ENCODE data around the gene TPRG1. TPM values are rescaled to one million over a fixed set of nuclear protein-coding genes. Genes with fewer than 3 reads are reported as not detected.

The TPRG1 gene
- total and polyA plus RNA-seq, 9 of the 15 experiments (the other 6 are each of a cell fraction or from before 2014, with no cell fraction given): 0.01 TPM; not detected in 8

DNA sequence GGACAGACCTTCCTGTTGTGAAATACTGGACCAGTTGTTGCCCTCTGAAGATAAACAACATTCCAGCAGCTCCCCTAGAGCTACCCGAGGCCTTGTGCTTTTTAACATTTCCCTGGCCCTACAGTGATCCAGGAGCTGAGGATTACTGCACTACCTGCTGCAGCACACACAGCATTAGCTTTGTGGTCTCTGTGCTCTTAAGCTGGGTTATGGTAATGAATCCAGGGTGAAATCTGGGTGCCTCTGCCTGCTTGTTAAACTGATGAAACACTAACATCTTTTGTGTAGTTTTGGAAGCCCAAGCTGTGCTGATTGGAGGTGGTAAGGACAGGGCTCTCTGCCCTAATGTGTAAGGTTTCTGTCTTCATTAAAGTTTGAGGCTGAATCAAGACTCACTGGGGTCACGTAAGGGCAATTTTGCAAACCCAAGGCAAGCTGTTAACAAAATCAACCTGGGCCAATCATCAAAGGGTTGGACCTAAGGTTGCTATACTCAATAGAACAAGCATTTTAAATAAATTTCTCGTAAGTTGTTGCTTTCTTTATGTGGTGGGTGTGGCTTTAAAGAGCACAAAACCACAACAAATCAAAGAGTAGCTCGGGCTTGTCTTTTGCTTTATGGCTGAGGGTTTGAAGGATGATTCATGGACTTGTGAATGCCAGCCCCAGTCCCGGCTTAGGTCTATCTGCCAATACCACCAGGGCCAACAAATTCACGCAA is 183.9 kb downstream of the TPRG1 start:
- H4K20me1 ChIP-seq (replicated peaks; ENCODE audit: control insufficient read depth, insufficient read depth, low read length): no peaks in the 10 kb centered on the region
- intact Hi-C loops (cut with micrococcal nuclease) (no loop called here), in situ Hi-C loops (cut with MboI) (no loop called here)
- no peak overlapping the region for H3K9ac ChIP-seq (ENCODE audit: insufficient read depth in 1 of 2, low read depth in 2 of 2, low read length in 2 of 2)
- no peaks in the 10 kb centered on the region for H3K9me3 ChIP-seq (replicated peaks; ENCODE audit: control insufficient read depth, insufficient read depth, low read depth, low read length)
- H3K27me3 ChIP-seq (ENCODE audit: control insufficient read depth in 2 of 2, insufficient read depth in 2 of 2, low read length in 2 of 2): no peaks in the 10 kb centered on the region
- no peaks in the 10 kb centered on the region for H3K36me3 ChIP-seq (ENCODE audit: control insufficient read depth, insufficient read depth, low read length)
- 2% methylated on average over 5 of the region's 6 CpGs for WGBS (ENCODE audit: insufficient coverage, low coverage, missing lambda C conversion rate)
- ChIA-PET CTCF (ENCODE audit: low intra/inter-chr PET ratio) (no interaction called here), POLR2A (interaction anchor here (0.7 kb wide), 1 partner anchor 17 kb away, joined by 3 read pairs; no protein-coding TSS in a partner anchor)
- H3K4me2 ChIP-seq (ENCODE audit: insufficient read depth, low read length): no peak overlapping the region
- FAIRE-seq (no peak), DNase-seq (ENCODE audit: extremely low read depth in 1 of 4, low spot score in 3 of 4) (no peak), ATAC-seq (no peak)
- H2AFZ ChIP-seq (ENCODE audit: low read depth, low read length): no peak overlapping the region
- no peaks in the 10 kb centered on the region for H3K4me1 ChIP-seq (replicated peaks in 1 of 2; ENCODE audit: control insufficient read depth in 2 of 2, insufficient read depth in 2 of 2, low read length in 2 of 2)
- BruUV-seq (replicated peaks): no TSS peak
- no peak overlapping the region for H3K4me3 ChIP-seq
- no peaks in the 10 kb centered on the region for H3K9me1 ChIP-seq (ENCODE audit: control insufficient read depth, insufficient read depth, low read length)
- no peaks in the 10 kb centered on the region for H3K79me2 ChIP-seq (ENCODE audit: control insufficient read depth, insufficient read depth, low read length)
- H3K27ac ChIP-seq (ENCODE audit: extremely low read depth, low read depth, low read length): no peak overlapping the region
- TF ChIP-seq SRSF9 (IDR thresholded peaks at IDR 0.05; ENCODE audit: borderline replicate concordance, low read depth, low read length) (no peak), MEF2A (IDR thresholded peaks at IDR 0.05; ENCODE audit: control insufficient read depth, low read depth, low read length) (no peak), CREB3L1 (IDR thresholded peaks at IDR 0.05; ENCODE audit: borderline replicate concordance, low read depth) (no peak), ATF6 (CRISPR knock-in tag; IDR thresholded peaks at IDR 0.05) (no peak), TCF7L2 (IDR thresholded peaks at IDR 0.05; ENCODE audit: low read depth, low read length) (no peak), RBM22 (IDR thresholded peaks at IDR 0.05; ENCODE audit: low read depth, low read length, poor library complexity, severe bottlenecking) (no peak), NR2F6 (CRISPR knock-in tag; IDR thresholded peaks at IDR 0.05) (no peak), E2F5 (CRISPR knock-in tag; IDR thresholded peaks at IDR 0.05) (no peak), USF2 (CRISPR knock-in tag; IDR thresholded peaks at IDR 0.05) (no peak), CBX8 (IDR thresholded peaks at IDR 0.05; ENCODE audit: borderline replicate concordance, extremely low read depth, low read depth, low read length, poor library complexity, severe bottlenecking) (no peak), RBM15 (IDR thresholded peaks at IDR 0.05; ENCODE audit: insufficient read depth, low read length) (no peak), POLR2AphosphoS5 (IDR thresholded peaks at IDR 0.05; ENCODE audit: control insufficient read depth, insufficient read depth, low read depth, low read length) (no peak)
- TF ChIP-seq, protein P1, sequence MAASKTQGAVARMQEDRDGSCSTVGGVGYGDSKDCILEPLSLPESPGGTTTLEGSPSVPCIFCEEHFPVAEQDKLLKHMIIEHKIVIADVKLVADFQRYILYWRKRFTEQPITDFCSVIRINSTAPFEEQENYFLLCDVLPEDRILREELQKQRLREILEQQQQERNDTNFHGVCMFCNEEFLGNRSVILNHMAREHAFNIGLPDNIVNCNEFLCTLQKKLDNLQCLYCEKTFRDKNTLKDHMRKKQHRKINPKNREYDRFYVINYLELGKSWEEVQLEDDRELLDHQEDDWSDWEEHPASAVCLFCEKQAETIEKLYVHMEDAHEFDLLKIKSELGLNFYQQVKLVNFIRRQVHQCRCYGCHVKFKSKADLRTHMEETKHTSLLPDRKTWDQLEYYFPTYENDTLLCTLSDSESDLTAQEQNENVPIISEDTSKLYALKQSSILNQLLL (CRISPR knock-in tag; IDR thresholded peaks at IDR 0.05; ENCODE audit: borderline replicate concordance): no peak
- TF ChIP-seq, protein P2, sequence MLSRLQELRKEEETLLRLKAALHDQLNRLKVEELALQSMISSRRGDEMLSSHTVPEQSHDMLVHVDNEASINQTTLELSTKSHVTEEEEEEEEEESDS (CRISPR knock-in tag; IDR thresholded peaks at IDR 0.05): no peak

Measured in K562 (cell line).